Ishikawa (cell line): ENCODE data around the gene PDXDC1.
"Not testable (repeated sequence)": the region's sequence is repeated elsewhere in the genome, so short reads cannot be mapped to it uniquely, and the experiment has no call there.

Experiments
- CREB1 ChIP-seq: IDR thresholded peaks from 2 replicates; pipeline ENCODE4 v1.6.1; 2012; ENCODE audit warnings: low read depth
- EP300 ChIP-seq: IDR thresholded peaks from 2 replicates; pipeline ENCODE4 v1.6.1; 2012; ENCODE audit warnings: borderline replicate concordance
- NFIC ChIP-seq: IDR thresholded peaks from 2 replicates; pipeline ENCODE4 v1.6.1; 2012
- RAD21 ChIP-seq: IDR thresholded peaks from 2 replicates; pipeline ENCODE4 v1.6.1; 2012; ENCODE audit warnings: low read depth
- TAF1 ChIP-seq: IDR thresholded peaks from 2 replicates; pipeline ENCODE4 v1.6.1; 2012; ENCODE audit warnings: low read depth, mild to moderate bottlenecking
- TCF12 ChIP-seq: IDR thresholded peaks from 2 replicates; pipeline ENCODE4 v1.6.1; 2012; ENCODE audit warnings: low read depth
- TF ChIP-seq, protein P1 (sequence below): IDR thresholded peaks from 2 replicates; pipeline ENCODE4 v1.6.1; 2012

DNA sequence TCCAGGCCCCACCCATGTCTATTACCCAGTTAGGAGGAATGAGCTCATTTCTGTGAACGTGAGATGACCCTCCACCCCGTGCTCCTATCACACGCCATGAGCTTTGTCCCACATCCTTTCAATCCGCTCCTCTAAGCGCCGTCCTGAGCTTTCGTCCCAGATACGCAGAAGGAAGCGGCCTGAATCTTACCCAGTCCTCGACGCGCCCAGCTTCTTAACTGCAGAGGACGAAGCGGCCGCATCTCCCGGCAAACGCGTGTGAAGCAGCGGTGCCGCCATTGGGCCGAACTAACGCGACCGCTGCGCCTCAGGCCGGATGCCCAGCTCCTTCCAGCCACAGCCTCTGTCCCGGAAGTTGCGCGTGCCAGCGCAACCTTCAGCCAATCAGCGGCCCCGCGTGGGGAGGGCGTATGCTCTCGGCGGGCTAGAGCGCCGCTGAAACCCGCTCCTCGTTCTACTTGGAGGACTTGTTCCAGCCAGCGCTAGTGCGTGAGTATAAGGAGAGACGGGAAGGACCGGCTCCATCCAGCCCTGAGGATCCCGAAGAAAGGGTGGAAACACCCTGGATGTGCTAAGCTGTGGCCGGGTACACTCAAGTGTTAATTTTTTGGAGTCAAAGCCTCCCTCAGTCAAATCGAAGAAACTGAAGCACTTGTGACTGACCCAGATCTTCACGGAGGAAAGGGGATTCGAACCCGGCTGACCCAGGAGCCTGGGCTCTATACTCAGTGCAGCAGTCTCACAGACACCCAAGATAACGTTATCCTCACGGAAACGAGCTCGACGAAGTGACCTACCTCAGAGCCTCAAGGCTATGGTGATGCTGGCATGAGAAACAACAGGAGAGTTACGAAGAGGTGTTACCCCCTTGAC is 119.4 kb downstream of the PDXDC1 start, which contains the start of gene RRN3:
- peak; percentile 56; the same call in 1 of the 2 replicates for TF ChIP-seq CREB1
- not testable (repeated sequence) for TF ChIP-seq RAD21, EP300
- peak; percentile 85 for TF ChIP-seq TAF1
- peak; percentile 46; the same call in 1 of the 2 replicates for TF ChIP-seq NFIC
- 0 out of 2 replicates have a peak, but pooled peaks have one; percentile 40 for TF ChIP-seq TCF12
- TF ChIP-seq, protein P1, sequence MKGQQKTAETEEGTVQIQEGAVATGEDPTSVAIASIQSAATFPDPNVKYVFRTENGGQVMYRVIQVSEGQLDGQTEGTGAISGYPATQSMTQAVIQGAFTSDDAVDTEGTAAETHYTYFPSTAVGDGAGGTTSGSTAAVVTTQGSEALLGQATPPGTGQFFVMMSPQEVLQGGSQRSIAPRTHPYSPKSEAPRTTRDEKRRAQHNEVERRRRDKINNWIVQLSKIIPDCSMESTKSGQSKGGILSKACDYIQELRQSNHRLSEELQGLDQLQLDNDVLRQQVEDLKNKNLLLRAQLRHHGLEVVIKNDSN: peak; percentile 2; the same call in 1 of the 2 replicates
